Fibroblast of villous mesenchyme (primary cell): ENCODE results near the gene CDC5L. TPM values are rescaled to one million over a fixed set of nuclear protein-coding genes. Genes with fewer than 3 reads are reported as not detected.

ENCODE experiments used
- DNase-seq: peaks from one replicate; pipeline ENCODE4 v3.0.0-alpha.2; 2010; ENCODE audit warnings: low read depth
- H3K4me3 ChIP-seq: 2 replicates; pipeline ENCODE4 v1.5.1; 2011; ENCODE audit warnings: low read depth, mild to moderate bottlenecking, low read length
- CTCF ChIP-seq: IDR thresholded peaks from 2 replicates; pipeline ENCODE4 v1.5.1; 2012; ENCODE audit warnings: low read depth, mild to moderate bottlenecking, low read length; ENCODE audit not compliant: insufficient read depth
- total RNA-seq: library from RNA; depleted of rRNA; stranded (reverse); fragments of >200 nt; gene quantifications from 2 replicates; pipeline ENCODE4 v1.2.3, GENCODE V29; 2012

Gene CDC5L
- total RNA-seq, 1 donor, result 24.2 TPM

DNA sequence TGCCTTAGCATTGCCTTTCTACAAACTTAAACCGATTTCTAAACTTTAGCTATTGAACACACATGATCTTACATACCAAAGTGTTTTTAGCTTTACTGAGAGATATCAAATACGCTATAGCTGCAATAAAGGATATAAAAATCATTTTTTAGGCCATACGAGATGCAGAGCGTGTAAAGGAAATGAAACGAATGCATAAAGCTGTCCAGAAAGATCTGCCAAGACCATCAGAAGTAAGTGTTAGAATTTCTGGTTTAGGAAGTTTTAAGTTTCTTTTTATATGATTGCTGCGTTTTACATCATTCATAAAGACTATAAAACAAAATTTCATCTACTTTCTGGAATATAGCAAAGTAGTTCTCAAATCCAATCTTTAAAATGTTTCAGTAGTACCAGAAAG lies 38.4 kb downstream of the CDC5L start:
- no peak for TF ChIP-seq CTCF
- DNase-seq, result no peak
- no peak overlapping the region for H3K4me3 ChIP-seq

GRCh38 chr6:44428682-44429081 lies 41.2 kb downstream of the CDC5L start:
- no peak for TF ChIP-seq CTCF

GRCh38 chr6:44430326-44430725 lies 42.8 kb downstream of the CDC5L start:
- no peak overlapping the region for H3K4me3 ChIP-seq
- no peak for TF ChIP-seq CTCF
- peak; percentile 70 for DNase-seq

More at GRCh38 chr6:44428682-44429081, 41.2 kb downstream of the CDC5L start:
- no peak for DNase-seq
- no peak overlapping the region for H3K4me3 ChIP-seq

- TF ChIP-seq CTCF, result peak; percentile 74
- peak; percentile 78 for DNase-seq
- H3K4me3 ChIP-seq, result no peak overlapping the region
Observed at GRCh38 chr6:44431118-44431725, 43.7 kb downstream of the CDC5L start.

GRCh38 chr6:44432227-44432626 lies 44.7 kb downstream of the CDC5L start:
- no peak overlapping the region for H3K4me3 ChIP-seq
- no peak for TF ChIP-seq CTCF
- DNase-seq, result no peak

- DNase-seq, result no peak
- H3K4me3 ChIP-seq, result no peak overlapping the region
- no peak for TF ChIP-seq CTCF
Observed at GRCh38 chr6:44432726-44433125, 45.2 kb downstream of the CDC5L start.

GRCh38 chr6:44435500-44435899 lies 48.0 kb downstream of the CDC5L start:
- H3K4me3 ChIP-seq, result no peak overlapping the region
- no peak for TF ChIP-seq CTCF
- DNase-seq, result no peak
